ENCODE results near the gene TUBA4A. TPM values are rescaled to one million over a fixed set of nuclear protein-coding genes. Genes with fewer than 3 reads are reported as not detected.
A peak's percentile ranks its signal among the peaks of the same experiment; 100 is the strongest.

TUBA4A gene
- total and polyA plus RNA-seq, 2 experiments from 2014 or later = 44.3 to 77.7 TPM

DNA sequence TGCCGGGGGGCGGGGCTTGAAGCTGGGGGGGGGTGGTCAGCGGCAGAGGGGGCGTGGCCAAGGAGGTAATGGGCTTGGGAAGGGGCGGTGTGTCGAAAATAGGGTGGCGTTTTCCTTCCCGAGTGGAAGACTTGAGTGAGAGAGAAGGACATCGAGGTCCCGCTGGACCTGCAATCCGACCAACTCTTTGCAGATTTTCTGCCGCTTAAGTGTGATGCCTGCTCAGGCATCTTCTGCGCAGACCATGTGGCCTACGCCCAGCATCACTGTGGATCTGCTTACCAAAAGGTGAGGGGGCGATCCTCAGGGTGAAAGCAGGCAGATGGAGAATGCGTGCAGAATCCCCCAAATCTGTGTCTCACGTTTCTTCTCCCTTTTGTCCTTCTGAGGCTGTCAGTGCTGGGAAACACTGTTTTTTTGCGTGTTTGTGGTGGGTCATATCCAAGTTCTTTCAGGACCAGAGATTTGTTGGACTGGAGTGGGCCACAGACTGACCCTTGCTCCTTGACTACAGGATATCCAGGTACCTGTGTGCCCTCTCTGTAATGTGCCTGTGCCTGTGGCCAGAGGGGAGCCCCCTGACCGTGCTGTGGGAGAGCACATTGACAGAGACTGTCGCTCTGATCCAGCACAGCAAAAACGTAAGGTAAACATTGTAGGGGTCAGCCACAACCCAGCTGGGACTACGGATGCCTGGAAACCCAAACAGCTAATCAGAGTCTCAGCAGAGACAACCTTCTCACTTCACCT, 46.4 kb downstream of the TUBA4A start (continued):
- TF ChIP-seq EZH2 (IDR thresholded peaks at IDR 0.05; ENCODE audit: low read depth, unreplicated experiment) = no peak
- TF ChIP-seq, protein P1, sequence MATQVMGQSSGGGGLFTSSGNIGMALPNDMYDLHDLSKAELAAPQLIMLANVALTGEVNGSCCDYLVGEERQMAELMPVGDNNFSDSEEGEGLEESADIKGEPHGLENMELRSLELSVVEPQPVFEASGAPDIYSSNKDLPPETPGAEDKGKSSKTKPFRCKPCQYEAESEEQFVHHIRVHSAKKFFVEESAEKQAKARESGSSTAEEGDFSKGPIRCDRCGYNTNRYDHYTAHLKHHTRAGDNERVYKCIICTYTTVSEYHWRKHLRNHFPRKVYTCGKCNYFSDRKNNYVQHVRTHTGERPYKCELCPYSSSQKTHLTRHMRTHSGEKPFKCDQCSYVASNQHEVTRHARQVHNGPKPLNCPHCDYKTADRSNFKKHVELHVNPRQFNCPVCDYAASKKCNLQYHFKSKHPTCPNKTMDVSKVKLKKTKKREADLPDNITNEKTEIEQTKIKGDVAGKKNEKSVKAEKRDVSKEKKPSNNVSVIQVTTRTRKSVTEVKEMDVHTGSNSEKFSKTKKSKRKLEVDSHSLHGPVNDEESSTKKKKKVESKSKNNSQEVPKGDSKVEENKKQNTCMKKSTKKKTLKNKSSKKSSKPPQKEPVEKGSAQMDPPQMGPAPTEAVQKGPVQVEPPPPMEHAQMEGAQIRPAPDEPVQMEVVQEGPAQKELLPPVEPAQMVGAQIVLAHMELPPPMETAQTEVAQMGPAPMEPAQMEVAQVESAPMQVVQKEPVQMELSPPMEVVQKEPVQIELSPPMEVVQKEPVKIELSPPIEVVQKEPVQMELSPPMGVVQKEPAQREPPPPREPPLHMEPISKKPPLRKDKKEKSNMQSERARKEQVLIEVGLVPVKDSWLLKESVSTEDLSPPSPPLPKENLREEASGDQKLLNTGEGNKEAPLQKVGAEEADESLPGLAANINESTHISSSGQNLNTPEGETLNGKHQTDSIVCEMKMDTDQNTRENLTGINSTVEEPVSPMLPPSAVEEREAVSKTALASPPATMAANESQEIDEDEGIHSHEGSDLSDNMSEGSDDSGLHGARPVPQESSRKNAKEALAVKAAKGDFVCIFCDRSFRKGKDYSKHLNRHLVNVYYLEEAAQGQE (IDR thresholded peaks at IDR 0.05; ENCODE audit: unreplicated experiment) = no peak
- TF ChIP-seq CREB1 (CRISPR knock-in tag; IDR thresholded peaks at IDR 0.05; ENCODE audit: low read depth) = no peak

DNA sequence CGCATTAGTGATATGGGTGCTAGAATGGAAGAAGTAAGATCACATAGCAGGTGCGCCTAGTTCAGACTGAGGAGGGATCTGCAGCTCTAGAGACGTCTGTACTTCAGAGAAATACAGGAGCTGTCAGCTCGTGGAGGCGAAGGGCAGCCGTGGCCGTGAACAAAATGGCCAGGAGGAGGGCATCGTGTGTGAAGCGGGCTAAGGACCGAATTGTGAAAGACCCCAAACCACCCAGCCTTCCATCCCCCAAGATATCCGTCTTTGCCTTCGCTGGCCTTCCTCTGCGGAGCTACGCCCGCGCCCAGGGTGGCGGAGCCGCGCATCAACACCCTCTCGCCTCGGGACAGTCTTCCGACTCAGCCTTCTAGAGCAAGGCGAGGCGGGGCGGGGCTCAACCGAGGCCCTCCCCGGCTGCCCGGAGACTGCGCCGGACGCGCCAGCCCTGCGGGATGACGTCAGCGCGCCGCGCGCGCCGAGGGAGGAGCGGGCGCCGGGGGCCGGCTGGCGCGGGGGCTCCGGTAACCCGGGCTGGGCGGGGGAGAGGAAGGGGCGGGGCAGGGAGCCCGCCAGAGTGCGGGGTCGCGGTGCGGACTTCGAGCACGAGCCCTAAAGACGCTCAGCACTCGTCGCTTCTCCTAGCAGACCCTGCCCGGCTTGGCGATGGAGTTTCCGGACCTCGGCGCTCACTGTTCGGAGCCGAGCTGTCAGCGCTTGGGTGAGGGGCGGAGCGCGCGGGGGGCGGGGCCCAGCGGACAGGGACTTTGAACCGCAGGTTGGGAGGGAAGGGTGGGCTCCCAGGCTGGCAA, 47.2 kb downstream of the TUBA4A start, which contains the start of gene ZFAND2B:
Gene ZFAND2B (plus strand): TSS at position 455 of the 806 bp plus-strand sequence. CDS start 206 bp downstream, at position 661.
- ATAC-seq (peak; percentile 98), DNase-seq (ENCODE audit: low spot score) (peak; percentile 97)
- H3F3A ChIP-seq (replicated peaks; ENCODE audit: low read depth) = peaks cover 15% of the 10 kb centered on the region; the same call in 1 of the 2 replicates
- peaks cover 10% of the 10 kb centered on the region for H3K27me3 Mint-ChIP-seq (ENCODE audit: insufficient read depth, low read depth, poor library complexity)
- peak within 1 kb of the TSS; percentile 88 for H3K4me3 Mint-ChIP-seq
- peaks cover 15% of the 10 kb centered on the region for H3K4me1 ChIP-seq (ENCODE audit: insufficient read depth)
- H3K9me2 ChIP-seq (ENCODE audit: insufficient read depth) = no peaks in the 10 kb centered on the region
- H3K4me2 ChIP-seq = peak within 1 kb of the TSS; percentile 96
- peak within 1 kb of the TSS; percentile 84 for H3K4me3 ChIP-seq
- H3K4me1 Mint-ChIP-seq = peaks cover 13% of the 10 kb centered on the region; the same call in 2 of the 3 replicates
- H3K36me3 ChIP-seq (ENCODE audit: insufficient read depth) = no peaks in the 10 kb centered on the region; the same call in 1 of the 2 replicates
- H3K9me3 Mint-ChIP-seq = peaks cover 2% of the 10 kb centered on the region; the same call in 1 of the 3 replicates
- 0 out of 2 replicates have a peak within 1 kb of the TSS, but pooled peaks have one; percentile 74 for H3K27ac ChIP-seq (ENCODE audit: low read depth)
- no peaks in the 10 kb centered on the region for H3K79me2 ChIP-seq (replicated peaks; ENCODE audit: insufficient read depth)
- H4K20me1 ChIP-seq (replicated peaks; ENCODE audit: insufficient read depth) = no peaks in the 10 kb centered on the region; the same call in 1 of the 2 replicates
- H3K27me3 ChIP-seq (ENCODE audit: insufficient read depth) = no peaks in the 10 kb centered on the region
- H3K36me3 Mint-ChIP-seq (ENCODE audit: low read depth) = peaks cover 27% of the 10 kb centered on the region
- peak within 1 kb of the TSS; percentile 98 for H2AFZ ChIP-seq
- peak within 1 kb of the TSS; percentile 87 for H3K27ac Mint-ChIP-seq
- peak; percentile 97 for TF ChIP-seq POLR2AphosphoS5 (IDR thresholded peaks at IDR 0.05; ENCODE audit: low read depth)
- TF ChIP-seq, protein P1 (IDR thresholded peaks at IDR 0.05; ENCODE audit: unreplicated experiment) = no peak
- TF ChIP-seq, protein P2, sequence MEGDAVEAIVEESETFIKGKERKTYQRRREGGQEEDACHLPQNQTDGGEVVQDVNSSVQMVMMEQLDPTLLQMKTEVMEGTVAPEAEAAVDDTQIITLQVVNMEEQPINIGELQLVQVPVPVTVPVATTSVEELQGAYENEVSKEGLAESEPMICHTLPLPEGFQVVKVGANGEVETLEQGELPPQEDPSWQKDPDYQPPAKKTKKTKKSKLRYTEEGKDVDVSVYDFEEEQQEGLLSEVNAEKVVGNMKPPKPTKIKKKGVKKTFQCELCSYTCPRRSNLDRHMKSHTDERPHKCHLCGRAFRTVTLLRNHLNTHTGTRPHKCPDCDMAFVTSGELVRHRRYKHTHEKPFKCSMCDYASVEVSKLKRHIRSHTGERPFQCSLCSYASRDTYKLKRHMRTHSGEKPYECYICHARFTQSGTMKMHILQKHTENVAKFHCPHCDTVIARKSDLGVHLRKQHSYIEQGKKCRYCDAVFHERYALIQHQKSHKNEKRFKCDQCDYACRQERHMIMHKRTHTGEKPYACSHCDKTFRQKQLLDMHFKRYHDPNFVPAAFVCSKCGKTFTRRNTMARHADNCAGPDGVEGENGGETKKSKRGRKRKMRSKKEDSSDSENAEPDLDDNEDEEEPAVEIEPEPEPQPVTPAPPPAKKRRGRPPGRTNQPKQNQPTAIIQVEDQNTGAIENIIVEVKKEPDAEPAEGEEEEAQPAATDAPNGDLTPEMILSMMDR (conservative IDR thresholded peaks at IDR 0.05; ENCODE audit: low read depth in 2 of 2) = no peak
- TF ChIP-seq NANOG (IDR thresholded peaks at IDR 0.05; ENCODE audit: borderline replicate concordance) = no peak
